Bronchial epithelial cell (primary cell): ENCODE results near the gene THYN1. TPM values are rescaled to one million over a fixed set of nuclear protein-coding genes. Genes with fewer than 3 reads are reported as not detected.
A peak's percentile ranks its signal among the peaks of the same experiment; 100 is the strongest.

ENCODE experiments used
- DNase-seq: peaks from one replicate; pipeline ENCODE4 v3.0.0-alpha.2; 2010; ENCODE audit warnings: low read depth
- FAIRE-seq: peaks from 2 replicates; lab custom pipeline; 2011; peaks lifted over from hg19 to GRCh38; lab: Jason Lieb, UNC
- H3K27me3 ChIP-seq: 2 replicates; pipeline ENCODE4 v1.5.1; 2011; ENCODE audit warnings: low read length; ENCODE audit not compliant: control insufficient read depth, insufficient read depth
- H3K36me3 ChIP-seq: 2 replicates; pipeline ENCODE4 v1.5.1; 2011; ENCODE audit warnings: low read length; ENCODE audit not compliant: control insufficient read depth, insufficient read depth
- H3K4me3 ChIP-seq: 2 replicates; pipeline ENCODE4 v1.5.1; 2011; ENCODE audit warnings: mild to moderate bottlenecking, low read depth, low read length, control low read depth
- CTCF ChIP-seq: IDR thresholded peaks from 2 replicates; pipeline ENCODE4 v1.5.1; 2011; ENCODE audit warnings: mild to moderate bottlenecking, moderate library complexity, low read length, control low read depth, inconsistent platforms; ENCODE audit not compliant: insufficient read depth, severe bottlenecking
- total RNA-seq: library from RNA; depleted of rRNA; stranded (reverse); fragments of >200 nt; gene quantifications from 2 replicates; pipeline ENCODE4 v1.2.1, GENCODE V29; 2014

The THYN1 gene
- total RNA-seq, 1 donor from 2014 or later: 60.3 TPM

GRCh38 chr11:134248910-134249480, 4.2 kb downstream of the THYN1 start:
- H3K4me3 ChIP-seq: no peak overlapping the region
- FAIRE-seq: no peak
- H3K36me3 ChIP-seq: peaks cover 14% of the 10 kb centered on the region
- no peak for TF ChIP-seq CTCF
- DNase-seq: no peak
- no peaks in the 10 kb centered on the region for H3K27me3 ChIP-seq

GRCh38 chr11:134246678-134247077, 6.5 kb downstream of the THYN1 start:
- Histone ChIP-seq H3K36me3 (peaks cover 18% of the 10 kb centered on the region), H3K4me3 (no peak overlapping the region), H3K27me3 (no peaks in the 10 kb centered on the region)
- no peak for TF ChIP-seq CTCF
- FAIRE-seq (no peak), DNase-seq (no peak)

- FAIRE-seq: no peak
- peaks cover 20% of the 10 kb centered on the region for H3K36me3 ChIP-seq
- TF ChIP-seq CTCF: no peak
Measured at GRCh38 chr11:134246100-134246499, 7.1 kb downstream of the THYN1 start.

GRCh38 chr11:134245434-134245833, 7.7 kb downstream of the THYN1 start:
- H3K36me3 ChIP-seq: peaks cover 18% of the 10 kb centered on the region
- no peaks in the 10 kb centered on the region for H3K27me3 ChIP-seq
- no peak for TF ChIP-seq CTCF
- no peak for DNase-seq
- H3K4me3 ChIP-seq: no peak overlapping the region
- FAIRE-seq: no peak

More at GRCh38 chr11:134246100-134246499, 7.1 kb downstream of the THYN1 start:
- no peaks in the 10 kb centered on the region for H3K27me3 ChIP-seq
- DNase-seq: no peak
- H3K4me3 ChIP-seq: no peak overlapping the region

GRCh38 chr11:134244593-134244992, 8.6 kb downstream of the THYN1 start:
- TF ChIP-seq CTCF: peak; percentile 63
- no peaks in the 10 kb centered on the region for H3K27me3 ChIP-seq
- no peak overlapping the region for H3K4me3 ChIP-seq
- peak; percentile 19 for DNase-seq
- peaks cover 18% of the 10 kb centered on the region for H3K36me3 ChIP-seq
- FAIRE-seq: peak; percentile 72

GRCh38 chr11:134243913-134244312, 9.2 kb downstream of the THYN1 start:
- no peaks in the 10 kb centered on the region for H3K27me3 ChIP-seq
- DNase-seq (no peak), FAIRE-seq (no peak)
- H3K4me3 ChIP-seq: no peak overlapping the region
- H3K36me3 ChIP-seq: peaks cover 16% of the 10 kb centered on the region
- no peak for TF ChIP-seq CTCF
